ENCODE measurements around the gene SRP9. TPM values are rescaled to one million over a fixed set of nuclear protein-coding genes. Genes with fewer than 3 reads are reported as not detected.

The SRP9 gene
- polyA plus RNA-seq, 1 of the 3 experiments (the other 2 are of a cell fraction): 156 TPM

DNA sequence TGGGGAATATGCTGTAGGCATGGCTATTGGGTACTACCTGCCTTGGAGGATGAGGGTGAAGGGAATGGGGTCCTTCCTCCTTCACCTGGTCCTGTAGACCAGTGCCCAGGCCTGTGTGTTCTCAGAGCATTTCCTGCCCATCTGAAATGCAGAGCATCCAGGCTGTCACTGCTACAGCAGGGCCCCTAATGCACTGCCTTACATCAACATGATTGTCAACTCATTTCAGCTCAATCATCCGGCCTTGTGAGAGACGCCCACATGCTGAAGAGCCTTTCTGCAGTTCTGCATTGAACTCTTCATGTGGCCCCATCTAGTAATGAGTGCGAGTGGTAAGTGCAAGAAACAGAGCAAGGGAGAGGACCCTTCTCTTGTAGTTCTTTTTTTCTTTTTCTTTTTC lies 39.8 kb upstream of the SRP9 start (continued):
- TF ChIP-seq, protein P1, sequence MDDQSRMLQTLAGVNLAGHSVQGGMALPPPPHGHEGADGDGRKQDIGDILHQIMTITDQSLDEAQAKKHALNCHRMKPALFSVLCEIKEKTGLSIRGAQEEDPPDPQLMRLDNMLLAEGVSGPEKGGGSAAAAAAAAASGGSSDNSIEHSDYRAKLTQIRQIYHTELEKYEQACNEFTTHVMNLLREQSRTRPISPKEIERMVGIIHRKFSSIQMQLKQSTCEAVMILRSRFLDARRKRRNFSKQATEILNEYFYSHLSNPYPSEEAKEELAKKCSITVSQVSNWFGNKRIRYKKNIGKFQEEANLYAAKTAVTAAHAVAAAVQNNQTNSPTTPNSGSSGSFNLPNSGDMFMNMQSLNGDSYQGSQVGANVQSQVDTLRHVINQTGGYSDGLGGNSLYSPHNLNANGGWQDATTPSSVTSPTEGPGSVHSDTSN (IDR thresholded peaks at IDR 0.05): no peak
- TF ChIP-seq TCF12 (IDR thresholded peaks at IDR 0.05) (no peak), JUND (IDR thresholded peaks at IDR 0.05) (no peak), EP300 (IDR thresholded peaks at IDR 0.05; ENCODE audit: borderline replicate concordance in 1 of 2, low read depth in 1 of 2, low read length in 1 of 2) (no peak)

DNA sequence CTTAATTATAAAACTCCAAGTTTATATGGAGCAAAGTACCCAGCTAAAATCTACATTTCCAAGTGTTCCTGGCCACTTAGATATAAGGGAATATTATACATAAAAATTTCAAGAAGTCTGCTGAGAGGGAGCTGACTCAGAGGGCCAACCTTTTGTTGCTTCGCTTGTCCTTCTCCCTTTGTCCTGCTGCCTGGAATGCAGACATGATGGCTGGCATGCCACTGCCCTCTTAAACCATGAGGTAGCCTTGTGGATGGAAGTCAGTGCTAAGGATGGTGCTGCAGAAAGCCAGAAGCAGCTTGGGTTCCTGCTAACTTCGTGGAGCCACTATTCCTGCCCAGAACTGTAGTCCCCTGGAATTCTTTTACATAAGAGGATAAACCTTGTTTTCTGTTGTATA lies 38.9 kb upstream of the SRP9 start:
- no peak overlapping the region for H3K4me2 ChIP-seq
- H3F3A ChIP-seq (replicated peaks; ENCODE audit: insufficient read depth): peaks cover 24% of the 10 kb centered on the region
- peaks cover 27 to 29% of the 10 kb centered on the region in 2 experiments for H3K4me1 ChIP-seq (ENCODE audit: control insufficient read depth in 1 of 2, insufficient read depth in 2 of 2, low read depth in 1 of 2, low read length in 1 of 2)
- no peaks in the 10 kb centered on the region for H3K9me3 ChIP-seq
- WGBS (ENCODE audit: low lambda C conversion rate): 96% methylated on average over 2 of the region's 2 CpGs
- no peaks in the 10 kb centered on the region for H3K36me3 ChIP-seq (replicated peaks in 1 of 2; ENCODE audit: control insufficient read depth in 1 of 2, insufficient read depth in 2 of 2, low read length in 1 of 2)
- no peaks in the 10 kb centered on the region for H3K9me2 ChIP-seq
- no peak overlapping the region for H3K9ac ChIP-seq
- no peak for DNase-seq
- H3K27me3 ChIP-seq (ENCODE audit: insufficient read depth): no peaks in the 10 kb centered on the region
- TF ChIP-seq, protein P1 (IDR thresholded peaks at IDR 0.05): no peak
- TF ChIP-seq TEAD4 (IDR thresholded peaks at IDR 0.05; ENCODE audit: borderline replicate concordance, insufficient read depth): no peak
- TF ChIP-seq YY1 (IDR thresholded peaks at IDR 0.05; ENCODE audit: low read depth): no peak
- TF ChIP-seq, protein P2, sequence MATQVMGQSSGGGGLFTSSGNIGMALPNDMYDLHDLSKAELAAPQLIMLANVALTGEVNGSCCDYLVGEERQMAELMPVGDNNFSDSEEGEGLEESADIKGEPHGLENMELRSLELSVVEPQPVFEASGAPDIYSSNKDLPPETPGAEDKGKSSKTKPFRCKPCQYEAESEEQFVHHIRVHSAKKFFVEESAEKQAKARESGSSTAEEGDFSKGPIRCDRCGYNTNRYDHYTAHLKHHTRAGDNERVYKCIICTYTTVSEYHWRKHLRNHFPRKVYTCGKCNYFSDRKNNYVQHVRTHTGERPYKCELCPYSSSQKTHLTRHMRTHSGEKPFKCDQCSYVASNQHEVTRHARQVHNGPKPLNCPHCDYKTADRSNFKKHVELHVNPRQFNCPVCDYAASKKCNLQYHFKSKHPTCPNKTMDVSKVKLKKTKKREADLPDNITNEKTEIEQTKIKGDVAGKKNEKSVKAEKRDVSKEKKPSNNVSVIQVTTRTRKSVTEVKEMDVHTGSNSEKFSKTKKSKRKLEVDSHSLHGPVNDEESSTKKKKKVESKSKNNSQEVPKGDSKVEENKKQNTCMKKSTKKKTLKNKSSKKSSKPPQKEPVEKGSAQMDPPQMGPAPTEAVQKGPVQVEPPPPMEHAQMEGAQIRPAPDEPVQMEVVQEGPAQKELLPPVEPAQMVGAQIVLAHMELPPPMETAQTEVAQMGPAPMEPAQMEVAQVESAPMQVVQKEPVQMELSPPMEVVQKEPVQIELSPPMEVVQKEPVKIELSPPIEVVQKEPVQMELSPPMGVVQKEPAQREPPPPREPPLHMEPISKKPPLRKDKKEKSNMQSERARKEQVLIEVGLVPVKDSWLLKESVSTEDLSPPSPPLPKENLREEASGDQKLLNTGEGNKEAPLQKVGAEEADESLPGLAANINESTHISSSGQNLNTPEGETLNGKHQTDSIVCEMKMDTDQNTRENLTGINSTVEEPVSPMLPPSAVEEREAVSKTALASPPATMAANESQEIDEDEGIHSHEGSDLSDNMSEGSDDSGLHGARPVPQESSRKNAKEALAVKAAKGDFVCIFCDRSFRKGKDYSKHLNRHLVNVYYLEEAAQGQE (IDR thresholded peaks at IDR 0.05; ENCODE audit: low read depth, low read length): no peak
- TF ChIP-seq FOXJ3 (CRISPR knock-in tag; IDR thresholded peaks at IDR 0.05): no peak
- no peak overlapping the region for H3K4me3 ChIP-seq (ENCODE audit: low read depth in 2 of 2, low read length in 1 of 2)
- H4K20me1 ChIP-seq (ENCODE audit: insufficient read depth): no peaks in the 10 kb centered on the region
- no peak overlapping the region for H3K27ac ChIP-seq (ENCODE audit: low read depth in 2 of 2, low read length in 1 of 2)
- H3K79me2 ChIP-seq (ENCODE audit: insufficient read depth): no peaks in the 10 kb centered on the region
- ChIA-PET CTCF (interaction anchor here (0.6 to 1.0 kb wide), 6 partner anchors 34 to 634 kb away, joined by 3 to 4 read pairs (median 3); no protein-coding TSS in a partner anchor), POLR2A (no interaction called here)
- no peak overlapping the region for H2AFZ ChIP-seq (ENCODE audit: low read depth)

DNA sequence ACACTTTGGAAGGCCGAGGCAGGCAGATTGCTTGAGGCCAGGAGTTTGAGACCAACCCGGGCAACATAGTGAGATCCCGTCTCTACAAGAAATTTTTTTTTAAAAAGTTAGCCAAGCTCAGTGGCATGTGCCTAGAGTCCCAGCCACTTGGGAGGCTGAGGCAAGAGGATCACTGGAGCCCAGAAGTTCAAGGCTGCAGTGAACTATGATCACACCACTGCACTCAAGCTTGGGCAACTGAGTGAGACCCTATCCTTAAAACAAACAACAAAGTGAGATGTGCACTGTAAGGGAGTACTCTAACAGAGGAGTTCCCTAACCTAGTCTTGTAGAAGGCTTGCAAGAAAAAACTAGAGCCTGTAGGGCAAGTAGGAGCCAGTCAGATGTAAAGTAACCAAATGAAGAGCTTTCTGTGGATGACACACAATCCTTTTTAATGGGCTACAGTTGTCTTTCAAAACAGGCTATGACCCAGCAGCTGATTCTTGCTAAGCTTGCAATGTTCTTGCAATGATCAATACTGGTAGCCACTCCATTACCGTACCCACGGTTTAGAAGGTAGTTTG lies 38.0 kb upstream of the SRP9 start:
- no peak overlapping the region for H3K27ac ChIP-seq (ENCODE audit: low read depth in 2 of 2, low read length in 1 of 2)
- ChIA-PET CTCF (interaction anchor here (0.6 to 1.0 kb wide), 4 partner anchors 11 to 265 kb away, joined by 3 to 5 read pairs (median 3); no protein-coding TSS in a partner anchor), POLR2A (no interaction called here)
- no peaks in the 10 kb centered on the region for H4K20me1 ChIP-seq (ENCODE audit: insufficient read depth)
- 97% methylated on average over 5 of the region's 5 CpGs for WGBS (ENCODE audit: low lambda C conversion rate)
- no peaks in the 10 kb centered on the region for H3K79me2 ChIP-seq (ENCODE audit: insufficient read depth)
- H3K4me1 ChIP-seq (ENCODE audit: control insufficient read depth in 1 of 2, insufficient read depth in 2 of 2, low read depth in 1 of 2, low read length in 1 of 2): peaks cover 27 to 29% of the 10 kb centered on the region in 2 experiments
- no peaks in the 10 kb centered on the region for H3K27me3 ChIP-seq (ENCODE audit: insufficient read depth)
- no peaks in the 10 kb centered on the region for H3K36me3 ChIP-seq (replicated peaks in 1 of 2; ENCODE audit: control insufficient read depth in 1 of 2, insufficient read depth in 2 of 2, low read length in 1 of 2)
- no peak overlapping the region for H3K9ac ChIP-seq
- no peak overlapping the region for H3K4me3 ChIP-seq (ENCODE audit: low read depth in 2 of 2, low read length in 1 of 2)
- H2AFZ ChIP-seq (ENCODE audit: low read depth): no peak overlapping the region
- peaks cover 21% of the 10 kb centered on the region for H3F3A ChIP-seq (replicated peaks; ENCODE audit: insufficient read depth)
- H3K4me2 ChIP-seq: no peak overlapping the region
- no peaks in the 10 kb centered on the region for H3K9me2 ChIP-seq
- DNase-seq: no peak
- no peaks in the 10 kb centered on the region for H3K9me3 ChIP-seq
- TF ChIP-seq, protein P3, sequence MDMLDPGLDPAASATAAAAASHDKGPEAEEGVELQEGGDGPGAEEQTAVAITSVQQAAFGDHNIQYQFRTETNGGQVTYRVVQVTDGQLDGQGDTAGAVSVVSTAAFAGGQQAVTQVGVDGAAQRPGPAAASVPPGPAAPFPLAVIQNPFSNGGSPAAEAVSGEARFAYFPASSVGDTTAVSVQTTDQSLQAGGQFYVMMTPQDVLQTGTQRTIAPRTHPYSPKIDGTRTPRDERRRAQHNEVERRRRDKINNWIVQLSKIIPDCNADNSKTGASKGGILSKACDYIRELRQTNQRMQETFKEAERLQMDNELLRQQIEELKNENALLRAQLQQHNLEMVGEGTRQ (IDR thresholded peaks at IDR 0.05; ENCODE audit: borderline replicate concordance, low read depth, low read length): no peak
- no peak for TF ChIP-seq EP300 (IDR thresholded peaks at IDR 0.05; ENCODE audit: borderline replicate concordance in 1 of 2, low read depth in 1 of 2, low read length in 1 of 2)
- TF ChIP-seq, protein P4, sequence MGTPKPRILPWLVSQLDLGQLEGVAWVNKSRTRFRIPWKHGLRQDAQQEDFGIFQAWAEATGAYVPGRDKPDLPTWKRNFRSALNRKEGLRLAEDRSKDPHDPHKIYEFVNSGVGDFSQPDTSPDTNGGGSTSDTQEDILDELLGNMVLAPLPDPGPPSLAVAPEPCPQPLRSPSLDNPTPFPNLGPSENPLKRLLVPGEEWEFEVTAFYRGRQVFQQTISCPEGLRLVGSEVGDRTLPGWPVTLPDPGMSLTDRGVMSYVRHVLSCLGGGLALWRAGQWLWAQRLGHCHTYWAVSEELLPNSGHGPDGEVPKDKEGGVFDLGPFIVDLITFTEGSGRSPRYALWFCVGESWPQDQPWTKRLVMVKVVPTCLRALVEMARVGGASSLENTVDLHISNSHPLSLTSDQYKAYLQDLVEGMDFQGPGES (IDR thresholded peaks at IDR 0.05; ENCODE audit: low read depth, low read length): no peak
- TF ChIP-seq, protein P1 (IDR thresholded peaks at IDR 0.05): no peak
- TF ChIP-seq GATA2 (CRISPR knock-in tag; IDR thresholded peaks at IDR 0.05): no peak
- no peak for TF ChIP-seq MXI1 (IDR thresholded peaks at IDR 0.05; ENCODE audit: low read depth, low read length)
- no peak for TF ChIP-seq YY1 (IDR thresholded peaks at IDR 0.05; ENCODE audit: low read depth)
- no peak for TF ChIP-seq RCOR1 (IDR thresholded peaks at IDR 0.05; ENCODE audit: low read length)

All from SK-N-SH (cell line).